CD4-positive, alpha-beta T cell treated with Interleukin-4 for 4 hours (primary cell): ENCODE results near the gene TCF7.

ENCODE experiments used
- DNase-seq: peaks from one replicate; pipeline ENCODE4 v3.0.0-alpha.2; 2020

The TCF7 gene

DNA sequence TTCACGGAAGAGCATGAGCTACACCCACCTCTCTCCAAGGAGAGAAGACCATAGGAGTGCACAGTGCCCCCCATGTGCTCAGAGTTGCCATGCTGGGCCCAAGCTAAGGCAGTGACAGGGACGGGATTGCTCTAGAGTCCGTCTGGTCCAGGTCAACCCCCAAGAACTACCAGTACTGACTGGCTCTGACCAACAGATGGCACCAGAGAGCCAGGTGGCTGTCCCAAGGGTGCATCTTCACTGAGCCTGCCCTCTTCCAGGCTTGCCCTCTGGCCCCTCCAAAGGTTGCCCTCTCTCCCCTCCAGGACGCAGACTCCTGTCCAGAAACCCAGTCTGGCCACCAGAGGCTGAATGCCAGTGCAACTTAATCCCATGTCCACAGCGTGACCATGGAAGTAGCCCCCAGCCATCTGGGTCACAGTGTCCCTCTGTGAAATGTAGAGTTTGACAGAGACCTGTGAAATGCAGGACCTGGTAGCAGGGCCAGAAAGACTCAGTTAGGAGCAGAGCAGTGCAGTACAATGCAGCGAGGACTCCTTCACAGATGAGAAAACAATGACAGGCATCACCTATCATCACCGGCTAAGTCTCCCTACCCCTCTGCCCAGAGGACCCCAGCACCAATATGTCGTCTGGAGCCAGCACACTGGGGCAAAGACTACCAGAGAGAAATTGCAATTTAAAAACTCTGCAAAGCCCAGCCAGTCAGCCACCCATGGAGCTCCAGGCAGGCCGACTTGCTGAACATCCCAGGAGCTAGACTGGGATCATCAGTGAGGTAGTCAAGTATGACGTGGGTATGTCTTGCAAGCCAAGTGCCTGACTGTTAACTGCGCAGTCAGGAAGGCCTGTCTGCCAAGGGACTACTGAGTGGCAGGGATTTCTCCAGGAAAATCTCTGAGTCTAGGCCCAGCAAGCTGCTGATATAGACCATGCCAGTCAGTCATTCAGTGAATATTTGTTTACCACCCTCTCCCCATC lies 70.0 kb downstream of the TCF7 start:
- DNase-seq: peak; percentile 74

DNA sequence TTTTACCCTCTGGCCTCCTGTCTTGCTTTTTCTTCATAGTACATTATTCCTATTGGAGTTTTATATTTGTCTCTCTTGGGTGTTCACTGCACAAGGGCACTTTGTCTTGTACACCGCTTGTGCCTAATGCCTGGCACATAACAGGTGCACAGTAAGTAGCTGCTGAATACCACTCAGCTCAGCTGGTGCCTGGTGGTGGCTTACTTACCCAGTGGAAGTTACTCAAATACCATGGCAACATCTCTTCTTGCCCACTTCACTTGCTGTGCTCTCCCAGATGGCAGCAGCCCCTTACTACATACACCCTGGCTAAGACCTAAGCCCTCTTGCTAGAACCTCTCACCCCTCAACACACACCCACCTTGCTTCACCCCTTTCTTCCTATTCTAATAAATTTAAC lies 73.6 kb downstream of the TCF7 start:
- no peak for DNase-seq

DNA sequence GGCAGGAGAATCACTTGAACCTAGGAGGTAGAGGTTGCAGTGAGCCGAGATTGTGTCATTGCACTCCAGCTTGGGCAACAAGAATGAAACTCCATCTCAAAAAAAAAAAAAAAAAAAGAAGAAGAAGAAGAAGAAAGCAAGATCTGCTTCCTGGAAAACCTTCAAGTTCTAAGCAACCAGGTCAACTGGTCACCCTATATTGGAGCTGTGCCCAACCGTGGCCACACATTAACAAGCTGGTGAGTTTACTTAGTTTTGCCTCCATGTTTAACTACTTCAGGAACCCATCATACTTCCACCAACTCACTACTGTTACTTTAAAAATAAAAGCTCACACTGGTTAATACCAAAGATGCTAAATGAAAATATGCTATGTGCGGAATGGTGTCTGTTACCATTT lies 74.5 kb downstream of the TCF7 start:
- no peak for DNase-seq

DNA sequence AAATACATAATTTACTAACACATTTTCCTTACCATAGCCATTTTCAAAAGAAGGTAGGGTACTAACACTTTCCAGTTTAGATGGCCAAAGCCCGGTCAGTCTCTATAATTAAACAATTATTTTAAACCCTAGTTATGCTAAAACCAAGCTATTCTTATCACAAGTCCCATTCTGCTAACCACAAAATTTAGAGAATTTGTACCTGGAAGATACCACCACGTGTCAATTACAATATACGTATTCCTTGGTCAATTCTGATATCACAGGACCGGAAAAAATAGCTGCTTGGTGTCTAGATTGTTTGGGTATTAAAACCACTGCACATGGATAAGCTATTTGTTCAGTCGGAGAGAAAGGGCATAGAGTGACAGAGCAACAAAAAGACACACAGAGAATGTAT lies 81.2 kb downstream of the TCF7 start:
- DNase-seq: no peak
